NCI-H1930 (cell line): ENCODE measurements around the gene TMEM51.

Experiments
- DNase-seq, 2 experiments: peaks; one replicate each; lab custom pipeline; 2025; lab: John Stamatoyannopoulos, UW

TMEM51 gene

GRCh38 chr1:15196807-15197530, 43.4 kb downstream of the TMEM51 start:
- DNase-seq: no peak

DNA sequence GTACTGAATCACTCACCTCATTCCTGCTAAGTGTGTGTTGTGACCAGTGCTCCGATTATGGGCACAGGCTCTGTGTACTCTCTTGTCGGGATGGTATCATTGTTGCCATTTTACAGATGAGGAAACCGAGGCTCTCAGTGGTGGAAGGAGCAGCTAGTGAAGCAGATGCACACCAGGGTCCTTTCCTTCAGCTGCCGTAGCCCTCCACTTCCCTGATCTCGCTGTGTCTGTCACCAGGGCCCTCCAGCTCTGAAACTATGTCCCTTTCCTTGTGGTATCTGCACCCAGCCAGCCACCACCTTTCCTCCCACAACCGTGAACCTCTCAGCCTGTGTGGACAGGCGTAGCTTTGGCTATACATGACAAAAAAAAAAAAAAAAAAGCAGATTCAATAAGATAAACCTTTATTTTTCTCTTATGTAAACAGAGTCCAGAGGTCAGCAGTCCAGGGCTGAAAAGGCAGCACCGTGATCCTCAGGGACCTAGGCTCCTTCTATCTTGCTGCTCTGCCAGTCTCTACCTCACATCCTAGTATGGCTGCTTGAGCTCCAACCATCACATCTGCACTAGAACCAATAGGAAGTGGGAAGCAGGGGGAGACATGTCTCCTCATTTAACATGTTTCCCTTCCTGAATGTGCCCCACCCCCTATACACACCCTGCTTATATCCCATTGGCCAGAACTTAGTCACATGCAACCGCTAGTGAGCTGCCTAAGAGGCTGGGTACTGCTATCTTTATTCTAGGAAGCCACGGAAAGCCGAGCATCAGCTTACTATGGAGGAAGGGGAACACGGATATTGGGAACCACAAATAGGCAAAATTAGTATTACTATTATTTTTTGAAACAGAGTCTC, 44.3 kb downstream of the TMEM51 start:
- no peak for DNase-seq

DNA sequence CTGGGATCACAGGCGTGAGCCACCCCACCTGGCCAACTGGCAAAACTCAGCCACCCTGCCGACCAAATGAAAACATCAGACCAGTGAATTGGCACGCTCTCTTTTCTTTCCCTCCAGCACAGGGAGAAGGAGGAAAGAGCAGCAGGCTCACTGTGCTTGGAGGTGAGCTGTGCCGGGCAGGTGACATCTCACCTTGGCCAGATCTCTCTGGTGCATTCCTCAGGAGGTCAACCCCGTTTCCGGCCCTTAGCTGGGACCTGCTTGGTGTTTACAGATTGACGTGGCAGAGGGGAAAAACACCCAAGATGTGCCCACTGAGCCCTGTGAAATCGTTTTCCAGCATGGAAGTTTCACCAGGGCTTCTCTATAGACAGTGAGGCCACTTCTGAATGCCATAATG, 45.1 kb downstream of the TMEM51 start:
- DNase-seq: no peak

DNA sequence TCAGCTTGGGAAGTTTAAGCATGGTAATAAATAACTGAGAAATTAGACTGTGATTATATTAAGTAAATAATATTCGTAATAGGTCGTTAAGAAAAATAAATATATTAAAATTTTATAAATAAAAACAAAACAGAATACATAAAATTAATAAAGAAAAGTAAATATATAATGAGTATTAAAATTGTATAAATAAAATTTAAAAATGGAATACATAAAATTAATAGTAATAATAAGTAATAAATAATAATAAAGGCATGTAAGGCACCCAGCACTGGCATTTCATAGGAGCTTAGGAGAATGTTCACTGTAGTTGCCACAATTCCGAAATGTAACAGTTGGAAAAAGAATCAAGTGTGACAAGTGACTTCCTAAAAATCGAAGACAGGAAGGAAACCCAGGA, 47.7 kb downstream of the TMEM51 start:
- DNase-seq: no peak

DNA sequence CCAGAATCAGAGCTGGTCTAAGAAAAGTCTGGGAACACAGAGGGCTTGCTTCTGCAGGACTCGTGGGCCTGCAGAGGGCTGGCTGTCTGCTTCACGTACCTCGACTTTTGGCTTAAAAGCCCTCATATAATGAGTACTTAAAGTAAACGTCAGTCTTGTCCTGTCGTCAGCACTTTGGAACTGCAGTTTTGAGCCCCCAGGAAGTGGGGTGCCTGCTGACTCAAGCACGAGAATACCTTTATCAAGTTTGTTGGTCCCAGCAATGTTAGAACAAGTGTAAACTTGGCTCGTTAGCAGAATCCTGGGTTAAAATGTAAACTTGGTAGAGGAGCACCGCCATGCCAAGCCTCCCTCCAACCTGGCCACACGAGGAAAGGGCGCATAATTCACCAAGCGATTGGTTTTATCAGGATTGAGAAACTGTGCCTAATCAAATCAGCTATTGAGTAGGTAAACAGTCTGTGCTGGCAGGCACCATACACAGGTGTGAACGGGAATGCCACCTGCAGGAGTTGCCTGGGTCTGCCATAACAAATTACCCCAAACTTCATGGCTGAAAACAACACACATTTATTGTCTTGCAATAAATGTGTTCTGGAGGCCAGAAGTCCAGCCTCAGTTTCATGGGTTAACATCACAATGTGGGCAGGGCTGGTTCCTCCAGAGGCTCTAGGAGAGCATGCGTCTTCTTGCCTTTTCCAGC, 48.5 kb downstream of the TMEM51 start:
- no peak for DNase-seq

DNA sequence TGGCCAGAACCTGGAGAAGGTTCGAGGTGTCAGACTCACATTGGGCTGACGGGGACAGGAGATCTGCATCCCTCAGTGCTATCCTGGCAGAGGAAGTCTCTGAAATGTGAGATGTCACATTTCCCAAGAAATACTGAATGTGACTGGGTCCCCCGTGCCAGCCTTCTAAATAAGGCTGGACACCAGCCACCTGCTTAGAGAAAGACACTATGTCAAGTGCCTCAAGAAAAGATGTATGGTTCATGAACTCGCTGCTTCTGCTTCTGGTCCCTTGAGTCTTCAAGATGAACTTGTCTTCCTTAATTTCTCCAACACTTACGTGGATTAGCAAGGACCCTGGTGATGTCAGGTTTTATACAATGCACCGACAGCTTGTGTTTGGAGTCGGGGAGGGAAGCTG, 51.4 kb downstream of the TMEM51 start:
- no peak for DNase-seq

DNA sequence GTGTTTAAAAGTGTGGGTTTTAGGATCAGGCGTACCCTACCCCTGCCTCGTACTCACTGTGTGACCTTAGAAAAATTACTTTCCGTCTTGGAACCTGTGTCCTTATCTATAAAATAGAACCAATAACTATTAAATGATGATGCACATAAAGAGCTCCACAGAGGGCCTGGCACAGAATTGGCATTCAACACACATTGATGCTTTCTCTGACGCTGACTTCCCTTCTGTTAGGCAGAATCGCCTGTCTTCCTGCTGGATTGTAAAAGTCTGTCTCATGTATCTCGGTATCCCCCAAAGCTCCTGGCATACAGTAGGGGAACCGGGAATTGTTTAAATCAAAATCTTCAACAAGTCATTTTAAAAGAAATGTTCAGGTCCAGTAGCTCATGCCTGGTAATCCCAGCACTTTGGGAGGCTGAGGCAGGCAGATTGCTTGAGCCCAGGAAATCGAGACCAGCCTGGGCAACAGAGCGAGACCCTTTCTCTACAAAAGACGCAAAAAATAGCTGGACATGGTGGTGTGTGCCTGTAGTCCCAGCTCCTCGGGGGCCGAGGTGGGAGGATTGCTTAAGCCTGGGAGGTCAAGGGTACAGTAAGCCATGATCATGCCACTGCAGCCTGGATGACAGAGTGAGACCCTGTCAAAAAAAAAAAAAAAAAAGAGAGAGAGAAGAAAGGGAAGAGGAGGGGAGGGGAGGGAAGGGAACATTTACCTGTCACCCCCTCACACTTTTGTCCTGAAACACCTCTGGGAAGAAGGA, 52.2 kb downstream of the TMEM51 start:
- DNase-seq: no peak

- DNase-seq: no peak
Measured at GRCh38 chr1:15206418-15207030, 53.0 kb downstream of the TMEM51 start.

GRCh38 chr1:15207031-15207828, 53.7 kb downstream of the TMEM51 start:
- DNase-seq: no peak

DNA sequence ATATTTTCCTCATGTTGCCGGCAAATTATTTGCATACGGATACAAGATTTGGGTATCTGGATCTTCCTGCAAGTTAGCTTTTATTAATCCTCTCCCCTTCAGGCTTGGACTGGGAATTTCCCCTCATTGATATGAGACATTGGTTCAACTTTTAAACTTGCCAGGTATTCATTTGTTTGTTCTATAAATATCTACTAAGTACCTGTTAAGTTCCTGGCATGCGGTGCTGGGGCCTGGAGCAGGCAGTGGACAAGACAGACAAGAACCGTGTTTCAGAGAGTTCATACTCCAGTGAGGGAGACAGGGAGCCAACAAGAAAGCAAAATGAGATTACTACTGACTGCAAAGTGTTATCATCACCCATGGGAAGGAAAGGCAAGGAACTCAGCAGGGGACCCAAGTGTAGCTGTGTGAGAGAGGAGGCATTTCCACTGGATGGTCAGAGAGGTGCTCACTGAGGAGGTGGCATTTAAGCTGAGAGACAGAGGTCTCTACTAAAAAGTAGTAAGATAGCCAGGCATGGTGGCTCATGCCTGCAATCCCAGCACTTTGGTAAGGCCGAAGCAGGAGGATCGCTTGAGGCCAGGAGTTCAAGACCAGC, 54.4 kb downstream of the TMEM51 start:
- no peak for DNase-seq

- no peak for DNase-seq
Measured at GRCh38 chr1:15210651-15211375, 57.3 kb downstream of the TMEM51 start.

- no peak for DNase-seq
Measured at GRCh38 chr1:15211424-15211823, 57.9 kb downstream of the TMEM51 start.

DNA sequence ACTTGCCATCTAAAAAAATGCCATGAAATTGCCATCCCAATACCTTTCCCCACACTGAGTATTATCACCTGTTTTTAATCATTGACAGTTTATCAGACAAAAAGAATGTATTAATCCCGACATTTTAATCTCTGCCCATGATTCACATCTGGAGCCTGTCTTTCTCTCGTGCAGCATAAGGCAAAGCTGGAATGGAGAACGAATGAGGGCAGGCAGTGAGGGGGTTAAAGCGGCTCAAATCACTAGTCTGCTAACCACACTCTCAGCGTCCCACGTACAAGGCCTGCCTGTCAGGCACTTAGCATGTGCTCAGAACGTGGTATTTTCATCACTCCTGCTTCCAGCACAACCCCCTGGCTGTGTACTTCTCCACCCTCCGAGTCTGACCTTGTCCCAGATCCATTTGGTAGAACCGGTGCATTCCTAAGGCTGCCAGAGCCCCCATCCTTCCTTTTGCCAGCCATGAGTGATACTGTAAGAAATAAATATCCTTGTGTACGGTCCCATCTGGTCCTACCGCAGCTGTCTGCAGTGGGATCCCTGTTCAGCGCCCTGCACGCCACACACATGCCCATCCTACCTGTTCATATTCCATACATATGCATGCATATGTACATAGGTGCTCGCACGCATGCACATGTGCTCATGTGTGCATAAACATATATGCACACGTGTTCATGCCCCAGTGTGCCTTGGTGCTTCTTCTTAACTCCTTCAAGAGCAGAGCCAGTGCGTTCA, 58.8 kb downstream of the TMEM51 start:
- DNase-seq: no peak

DNA sequence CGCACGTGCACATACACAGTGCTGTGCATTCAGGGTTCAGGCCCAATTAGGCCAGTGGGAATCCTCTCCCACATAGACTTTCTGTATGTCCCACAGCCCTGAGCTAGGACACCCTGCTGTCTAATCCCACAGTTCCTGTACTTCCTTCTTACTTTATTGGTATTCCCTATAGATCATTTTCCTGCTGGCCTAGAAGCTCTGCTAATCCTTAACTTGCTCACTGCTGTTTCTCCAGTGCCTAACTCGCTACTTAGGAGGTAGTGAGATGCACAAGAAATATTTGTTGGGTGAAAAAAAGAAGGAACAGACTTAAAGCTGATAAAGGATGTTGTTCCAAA, 59.4 kb downstream of the TMEM51 start:
- no peak for DNase-seq

- DNase-seq: no peak
Measured at GRCh38 chr1:15213341-15213821, 59.8 kb downstream of the TMEM51 start.

DNA sequence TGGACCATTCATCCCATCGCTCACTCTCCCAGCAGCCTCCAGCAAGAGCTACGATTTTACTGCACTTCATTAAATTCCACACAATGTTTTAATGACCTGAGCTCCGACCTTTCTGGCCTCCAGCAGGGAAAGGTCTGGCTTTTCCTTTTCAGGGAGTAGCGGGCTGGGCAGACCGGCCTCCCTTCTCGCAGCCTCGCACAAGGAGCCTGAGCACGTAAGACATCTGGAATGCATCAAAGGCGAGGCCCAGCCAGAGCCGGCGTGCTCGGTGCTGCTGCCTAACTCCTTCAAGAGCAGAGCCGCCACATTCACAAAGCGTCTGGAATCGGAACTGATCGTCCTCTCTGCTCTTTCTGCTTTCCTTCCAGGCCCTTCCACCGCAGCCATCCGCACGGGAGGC, 61.0 kb downstream of the TMEM51 start:
- DNase-seq: no peak

DNA sequence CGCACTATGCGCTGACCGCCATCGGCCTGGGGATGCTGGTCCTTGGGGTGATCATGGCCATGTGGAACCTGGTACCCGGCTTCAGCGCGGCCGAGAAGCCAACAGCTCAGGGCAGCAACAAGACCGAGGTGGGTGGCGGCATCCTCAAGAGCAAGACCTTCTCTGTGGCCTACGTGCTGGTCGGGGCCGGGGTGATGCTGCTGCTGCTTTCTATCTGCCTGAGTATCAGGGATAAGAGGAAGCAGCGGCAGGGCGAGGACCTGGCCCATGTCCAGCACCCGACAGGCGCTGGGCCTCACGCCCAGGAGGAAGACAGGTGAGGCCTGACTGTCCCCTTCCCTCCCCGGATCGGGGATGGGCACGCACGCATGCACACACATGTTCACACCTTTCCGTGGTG, 61.6 kb downstream of the TMEM51 start:
- DNase-seq: no peak

DNA sequence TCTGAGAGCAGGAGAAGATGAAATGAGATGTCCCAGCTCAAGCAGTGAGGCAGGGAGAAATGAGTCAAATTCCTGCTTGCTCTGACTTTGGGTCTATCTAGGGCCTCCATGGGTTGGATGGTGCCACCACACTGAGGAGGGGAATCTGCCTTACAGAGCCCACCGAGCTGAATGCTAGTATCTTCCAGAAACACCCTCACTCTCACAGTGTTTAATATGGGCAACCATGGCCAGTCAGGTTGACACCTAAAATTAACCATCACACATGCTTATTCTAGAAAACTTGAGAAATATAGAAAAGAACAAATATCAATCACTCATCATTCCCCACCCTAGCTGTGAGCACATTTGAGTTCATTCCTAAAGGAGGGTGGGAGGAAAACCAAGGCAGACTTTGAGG, 64.1 kb downstream of the TMEM51 start:
- no peak for DNase-seq
